ENCODE results near the gene DNAJA3. TPM values are rescaled to one million over a fixed set of nuclear protein-coding genes. Genes with fewer than 3 reads are reported as not detected.

Gene DNAJA3
- total and polyA plus RNA-seq, 9 of the 15 experiments (the other 6 are each of a cell fraction or from before 2014, with no cell fraction given): 8.1 to 105 (median 79.0) TPM

- no peak for TF ChIP-seq ZNF280A (IDR thresholded peaks at IDR 0.05; ENCODE audit: low read depth, partially characterized antibody)
- no peak for TF ChIP-seq RBM39 (optimal IDR thresholded peaks at IDR 0.05; ENCODE audit: low read depth, low read length)
- TF ChIP-seq SNIP1 (IDR thresholded peaks at IDR 0.05; ENCODE audit: low read depth): no peak
- TF ChIP-seq MTA1 (IDR thresholded peaks at IDR 0.05; ENCODE audit: borderline replicate concordance): no peak
- TF ChIP-seq MBD2 (IDR thresholded peaks at IDR 0.05; ENCODE audit: borderline replicate concordance, low read depth): peak; percentile 52; the same call in 1 of the 2 replicates
- TF ChIP-seq ZNF766 (CRISPR knock-in tag; conservative IDR thresholded peaks at IDR 0.05): no peak
- no peak for TF ChIP-seq ZFPM2 (CRISPR knock-in tag; IDR thresholded peaks at IDR 0.05)
- TF ChIP-seq ZNF639 (CRISPR knock-in tag; conservative IDR thresholded peaks at IDR 0.05 in 1 of 2, IDR thresholded peaks at IDR 0.05 in 1 of 2): peak in 1 of 2 experiments; percentile 61; a peak in 1 of 4 replicates
- no peak for TF ChIP-seq STAG1 (CRISPR knock-in tag; IDR thresholded peaks at IDR 0.05; ENCODE audit: borderline replicate concordance)
- TF ChIP-seq ZNF263 (CRISPR knock-in tag; IDR thresholded peaks at IDR 0.05; ENCODE audit: borderline replicate concordance): no peak
- TF ChIP-seq, protein P1, sequence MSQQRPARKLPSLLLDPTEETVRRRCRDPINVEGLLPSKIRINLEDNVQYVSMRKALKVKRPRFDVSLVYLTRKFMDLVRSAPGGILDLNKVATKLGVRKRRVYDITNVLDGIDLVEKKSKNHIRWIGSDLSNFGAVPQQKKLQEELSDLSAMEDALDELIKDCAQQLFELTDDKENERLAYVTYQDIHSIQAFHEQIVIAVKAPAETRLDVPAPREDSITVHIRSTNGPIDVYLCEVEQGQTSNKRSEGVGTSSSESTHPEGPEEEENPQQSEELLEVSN (IDR thresholded peaks at IDR 0.05; ENCODE audit: borderline replicate concordance in 1 of 2, extremely low read depth in 1 of 2, insufficient read depth in 1 of 2, insufficient read length in 1 of 2, low read depth in 1 of 2, low read length in 1 of 2, poor library complexity in 1 of 2, severe bottlenecking in 1 of 2): peak; percentile 92 to 94
- TF ChIP-seq ZNF384 (IDR thresholded peaks at IDR 0.05; ENCODE audit: low read depth, low read length): no peak
- TF ChIP-seq CSDE1 (IDR thresholded peaks at IDR 0.05): no peak
- TF ChIP-seq, protein P2, sequence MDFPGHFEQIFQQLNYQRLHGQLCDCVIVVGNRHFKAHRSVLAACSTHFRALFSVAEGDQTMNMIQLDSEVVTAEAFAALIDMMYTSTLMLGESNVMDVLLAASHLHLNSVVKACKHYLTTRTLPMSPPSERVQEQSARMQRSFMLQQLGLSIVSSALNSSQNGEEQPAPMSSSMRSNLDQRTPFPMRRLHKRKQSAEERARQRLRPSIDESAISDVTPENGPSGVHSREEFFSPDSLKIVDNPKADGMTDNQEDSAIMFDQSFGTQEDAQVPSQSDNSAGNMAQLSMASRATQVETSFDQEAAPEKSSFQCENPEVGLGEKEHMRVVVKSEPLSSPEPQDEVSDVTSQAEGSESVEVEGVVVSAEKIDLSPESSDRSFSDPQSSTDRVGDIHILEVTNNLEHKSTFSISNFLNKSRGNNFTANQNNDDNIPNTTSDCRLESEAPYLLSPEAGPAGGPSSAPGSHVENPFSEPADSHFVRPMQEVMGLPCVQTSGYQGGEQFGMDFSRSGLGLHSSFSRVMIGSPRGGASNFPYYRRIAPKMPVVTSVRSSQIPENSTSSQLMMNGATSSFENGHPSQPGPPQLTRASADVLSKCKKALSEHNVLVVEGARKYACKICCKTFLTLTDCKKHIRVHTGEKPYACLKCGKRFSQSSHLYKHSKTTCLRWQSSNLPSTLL (IDR thresholded peaks at IDR 0.05): no peak
- TF ChIP-seq, protein P3, sequence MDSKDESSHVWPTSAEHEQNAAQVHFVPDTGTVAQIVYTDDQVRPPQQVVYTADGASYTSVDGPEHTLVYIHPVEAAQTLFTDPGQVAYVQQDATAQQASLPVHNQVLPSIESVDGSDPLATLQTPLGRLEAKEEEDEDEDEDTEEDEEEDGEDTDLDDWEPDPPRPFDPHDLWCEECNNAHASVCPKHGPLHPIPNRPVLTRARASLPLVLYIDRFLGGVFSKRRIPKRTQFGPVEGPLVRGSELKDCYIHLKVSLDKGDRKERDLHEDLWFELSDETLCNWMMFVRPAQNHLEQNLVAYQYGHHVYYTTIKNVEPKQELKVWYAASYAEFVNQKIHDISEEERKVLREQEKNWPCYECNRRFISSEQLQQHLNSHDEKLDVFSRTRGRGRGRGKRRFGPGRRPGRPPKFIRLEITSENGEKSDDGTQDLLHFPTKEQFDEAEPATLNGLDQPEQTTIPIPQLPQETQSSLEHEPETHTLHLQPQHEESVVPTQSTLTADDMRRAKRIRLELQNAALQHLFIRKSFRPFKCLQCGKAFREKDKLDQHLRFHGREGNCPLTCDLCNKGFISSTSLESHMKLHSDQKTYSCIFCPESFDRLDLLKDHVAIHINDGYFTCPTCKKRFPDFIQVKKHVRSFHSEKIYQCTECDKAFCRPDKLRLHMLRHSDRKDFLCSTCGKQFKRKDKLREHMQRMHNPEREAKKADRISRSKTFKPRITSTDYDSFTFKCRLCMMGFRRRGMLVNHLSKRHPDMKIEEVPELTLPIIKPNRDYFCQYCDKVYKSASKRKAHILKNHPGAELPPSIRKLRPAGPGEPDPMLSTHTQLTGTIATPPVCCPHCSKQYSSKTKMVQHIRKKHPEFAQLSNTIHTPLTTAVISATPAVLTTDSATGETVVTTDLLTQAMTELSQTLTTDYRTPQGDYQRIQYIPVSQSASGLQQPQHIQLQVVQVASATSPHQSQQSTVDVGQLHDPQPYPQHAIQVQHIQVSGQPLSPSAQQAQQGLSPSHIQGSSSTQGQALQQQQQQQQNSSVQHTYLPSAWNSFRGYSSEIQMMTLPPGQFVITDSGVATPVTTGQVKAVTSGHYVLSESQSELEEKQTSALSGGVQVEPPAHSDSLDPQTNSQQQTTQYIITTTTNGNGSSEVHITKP (IDR thresholded peaks at IDR 0.05; ENCODE audit: partially characterized antibody): peak; percentile 94
- no peak for TF ChIP-seq KLF16 (IDR thresholded peaks at IDR 0.05)
- peak; percentile 76 for TF ChIP-seq DPF2 (IDR thresholded peaks at IDR 0.05)
These were observed 48.7 kb downstream of the DNAJA3 start, which contains the start of gene NMRAL1 (continued) for GRCh38 chr16:4474192-4474961.
